COR-L47 (cell line): ENCODE results near the gene NOS1AP.

Experiments used
- DNase-seq: peaks from one replicate; lab custom pipeline; 2025; lab: John Stamatoyannopoulos, UW

NOS1AP gene

DNA sequence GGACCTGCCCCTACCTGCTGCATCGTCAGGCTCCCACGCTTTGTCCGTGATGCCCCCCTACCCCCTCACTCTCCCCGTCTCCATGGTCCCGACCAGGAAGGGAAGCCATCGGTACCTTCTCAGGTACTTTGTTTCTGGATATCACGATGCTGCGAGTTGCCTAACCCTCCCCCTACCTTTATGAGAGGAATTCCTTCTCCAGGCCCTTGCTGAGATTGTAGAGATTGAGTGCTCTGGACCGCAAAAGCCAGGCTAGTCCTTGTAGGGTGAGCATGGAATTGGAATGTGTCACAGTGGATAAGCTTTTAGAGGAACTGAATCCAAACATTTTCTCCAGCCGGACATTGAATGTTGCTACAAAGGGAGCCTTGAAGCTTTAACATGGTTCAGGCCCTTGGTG lies 298.3 kb downstream of the NOS1AP start:
- no peak for DNase-seq

DNA sequence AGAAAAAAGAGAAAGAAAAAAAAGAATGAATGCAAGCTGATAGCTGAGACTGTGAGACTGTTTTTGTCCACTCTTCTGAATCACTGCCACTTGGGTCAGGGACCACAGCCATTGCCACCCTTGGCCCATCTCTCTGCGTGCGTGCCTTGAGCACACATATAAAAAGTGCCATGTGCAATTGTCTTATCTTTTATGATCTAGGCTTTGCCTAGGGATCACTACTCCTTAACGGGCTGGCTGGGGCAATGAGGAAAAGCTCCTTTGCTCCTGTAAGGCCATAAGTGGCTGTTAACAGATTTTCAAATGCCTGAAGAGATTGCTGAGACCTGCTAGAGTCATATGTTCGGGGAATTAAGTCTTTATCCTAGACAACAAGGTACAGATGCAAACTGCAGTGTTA lies 299.0 kb downstream of the NOS1AP start:
- no peak for DNase-seq

- DNase-seq: no peak
Observed at GRCh38 chr1:162369571-162369970, 300.1 kb downstream of the NOS1AP start.

DNA sequence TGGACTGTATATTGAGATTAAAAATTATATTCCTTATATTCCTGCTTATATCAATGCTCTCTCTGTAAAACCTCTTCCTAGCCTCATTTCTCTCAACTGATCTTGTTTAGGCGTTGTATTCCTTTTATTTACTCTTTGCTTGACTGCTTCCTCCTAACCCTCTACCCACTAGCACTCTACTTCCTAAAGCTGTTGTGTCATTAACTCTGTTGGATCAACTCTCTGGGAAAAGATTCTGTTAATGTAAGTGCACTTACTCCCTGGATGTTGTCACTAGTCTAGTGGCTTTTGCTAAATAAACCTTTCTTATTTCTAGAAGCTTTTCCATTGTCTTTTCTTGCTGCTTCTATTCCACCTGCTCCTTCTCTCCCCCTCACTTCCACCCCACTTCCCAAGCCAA lies 300.7 kb downstream of the NOS1AP start:
- DNase-seq: no peak

DNA sequence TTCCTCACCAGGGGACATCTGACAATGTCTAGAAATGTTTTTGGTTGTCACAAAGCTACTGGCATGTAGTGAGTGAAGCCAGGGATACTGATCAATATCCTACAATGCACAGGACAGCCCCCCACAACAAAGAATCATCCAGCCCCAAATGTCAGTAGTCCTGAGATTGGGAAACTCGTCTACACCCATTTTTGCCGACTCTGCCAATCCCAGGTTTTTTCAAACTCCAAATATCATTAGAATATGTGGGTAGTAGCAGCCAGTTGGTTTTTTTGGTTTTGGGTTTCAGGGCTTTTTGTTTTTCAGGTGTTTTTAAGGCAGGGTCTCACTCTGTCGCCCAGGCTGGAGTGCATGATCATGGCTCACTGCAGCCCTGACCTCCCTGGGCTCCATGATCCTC lies 301.2 kb downstream of the NOS1AP start:
- no peak for DNase-seq

GRCh38 chr1:162371611-162372010 lies 302.1 kb downstream of the NOS1AP start:
- DNase-seq: no peak

- DNase-seq: no peak
Observed at GRCh38 chr1:162372159-162373071, 302.9 kb downstream of the NOS1AP start.

- no peak for DNase-seq
Observed at GRCh38 chr1:162373072-162373427, 303.6 kb downstream of the NOS1AP start.

DNA sequence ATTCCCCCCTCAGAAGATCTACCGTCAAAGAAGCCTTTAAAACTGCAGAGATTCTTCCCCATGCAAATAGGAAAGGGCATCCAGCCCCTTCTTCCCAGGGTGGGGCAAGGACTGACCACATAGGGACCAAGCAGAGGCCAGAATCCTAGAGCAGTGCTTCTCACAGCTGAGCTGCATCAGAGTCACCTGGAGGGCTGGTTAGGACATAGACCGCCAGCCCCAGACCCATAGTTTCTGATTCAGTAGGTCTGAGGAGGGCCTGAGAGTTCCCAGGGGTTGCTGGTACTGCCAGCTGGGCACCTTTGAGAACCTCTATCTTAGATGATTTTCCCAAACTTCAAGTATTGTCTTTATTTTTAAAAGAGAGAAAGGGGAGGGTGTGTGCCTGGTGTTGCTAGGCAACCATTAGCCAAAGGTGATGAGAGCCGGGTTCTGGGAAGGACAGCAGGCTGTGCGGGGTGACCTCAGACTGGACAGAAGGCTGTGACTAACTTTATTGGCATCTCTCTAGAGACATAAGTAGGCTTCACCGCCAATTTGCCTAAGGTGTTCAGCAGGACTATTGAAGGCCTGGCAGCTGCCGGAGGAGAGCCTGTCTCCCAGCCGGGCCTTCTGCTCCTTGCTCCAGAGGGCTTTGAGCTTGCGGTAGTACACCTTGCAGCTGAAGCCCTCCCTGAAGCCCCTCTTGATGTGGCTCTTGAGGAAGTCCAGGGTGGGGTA lies 304.2 kb downstream of the NOS1AP start:
- no peak for DNase-seq

GRCh38 chr1:162374406-162374805 lies 304.9 kb downstream of the NOS1AP start:
- DNase-seq: no peak

DNA sequence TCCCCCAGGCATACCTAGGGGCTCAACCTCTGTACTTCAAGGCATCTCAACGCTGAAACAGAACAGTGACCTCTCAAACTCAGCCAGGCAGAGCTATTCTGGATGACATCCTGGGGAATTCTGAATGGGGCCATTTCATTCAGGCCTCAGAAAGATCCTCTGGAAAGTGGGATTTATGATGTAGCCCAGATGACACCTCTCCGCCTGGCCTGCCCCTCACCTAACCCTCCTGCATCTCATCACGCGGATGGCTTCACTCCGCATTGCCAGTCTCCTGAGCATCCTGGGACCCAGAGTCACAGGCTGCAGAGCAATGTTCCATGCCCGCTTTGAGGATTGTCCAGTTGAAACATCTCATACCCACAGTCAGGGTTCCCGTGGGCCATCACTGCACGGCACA lies 306.0 kb downstream of the NOS1AP start:
- DNase-seq: no peak

DNA sequence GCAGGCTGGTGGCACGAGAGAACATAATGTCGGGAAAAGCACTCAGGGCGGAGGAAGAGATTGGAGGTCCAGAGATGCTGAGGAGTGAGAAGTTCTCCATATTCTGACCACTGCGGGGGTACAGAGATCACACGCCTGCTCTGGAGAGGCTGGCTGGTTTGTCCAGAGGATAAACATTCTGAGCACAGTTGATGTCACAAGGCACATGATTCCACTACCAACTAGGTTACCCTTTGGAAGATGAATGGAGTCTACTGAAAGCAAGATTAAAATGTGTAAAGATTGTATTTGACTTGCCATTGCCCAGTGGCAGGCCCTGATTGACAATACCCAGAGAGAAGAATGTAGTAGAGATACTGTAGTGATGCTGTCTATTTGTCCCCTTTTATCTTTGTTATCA lies 307.2 kb downstream of the NOS1AP start, which contains the start of gene SPATA46:
SPATA46 (minus strand) TSS at position 164 of the 400 bp plus-strand sequence; CDS start at position 100, 64 bp downstream.
- DNase-seq: no peak

DNA sequence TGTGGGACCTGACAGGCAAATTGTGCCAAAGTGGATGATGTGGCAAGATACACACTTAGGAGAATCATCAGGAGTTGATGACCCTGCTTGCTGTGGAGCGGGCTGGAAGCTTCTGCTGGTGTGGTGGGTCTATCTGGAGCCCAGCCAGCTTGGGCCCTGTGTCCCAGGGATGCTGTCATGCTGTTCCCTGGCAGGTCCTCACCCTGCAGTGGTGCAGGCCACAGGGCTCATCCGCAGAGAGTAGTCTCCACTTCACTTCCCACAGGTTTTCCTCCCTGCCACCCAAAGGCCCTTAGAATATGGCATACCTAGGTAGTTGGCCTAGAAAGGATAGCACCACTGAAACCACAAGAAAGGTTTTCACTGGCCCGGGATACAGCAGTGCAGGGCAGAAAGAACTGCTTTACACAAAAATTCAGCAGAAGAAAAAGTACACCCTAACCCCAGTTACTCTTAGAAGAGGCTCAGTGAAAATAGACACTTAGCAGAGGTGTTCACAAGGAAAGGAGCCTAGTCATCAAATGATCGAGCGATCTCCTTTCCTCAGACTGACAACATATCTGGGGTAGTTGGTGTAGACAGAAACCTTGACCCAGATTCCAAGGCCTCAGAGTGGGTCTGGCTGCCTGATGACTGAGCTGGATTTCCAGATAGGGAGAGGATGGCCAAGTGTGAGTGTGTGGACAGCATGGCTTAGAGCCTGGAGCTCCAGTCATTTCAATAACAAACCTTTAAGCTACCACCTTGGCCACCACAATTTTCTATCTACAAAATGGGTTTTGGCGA lies 310.8 kb downstream of the NOS1AP start:
- DNase-seq: no peak

GRCh38 chr1:162381383-162381782 lies 311.9 kb downstream of the NOS1AP start, which contains the start of gene C1orf226:
Gene C1orf226 (plus strand): TSS chr1:162381728. CDS start chr1:162381902, 174 bp downstream.
- DNase-seq: no peak

GRCh38 chr1:162381941-162382750 lies 312.7 kb downstream of the NOS1AP start:
- no peak for DNase-seq

DNA sequence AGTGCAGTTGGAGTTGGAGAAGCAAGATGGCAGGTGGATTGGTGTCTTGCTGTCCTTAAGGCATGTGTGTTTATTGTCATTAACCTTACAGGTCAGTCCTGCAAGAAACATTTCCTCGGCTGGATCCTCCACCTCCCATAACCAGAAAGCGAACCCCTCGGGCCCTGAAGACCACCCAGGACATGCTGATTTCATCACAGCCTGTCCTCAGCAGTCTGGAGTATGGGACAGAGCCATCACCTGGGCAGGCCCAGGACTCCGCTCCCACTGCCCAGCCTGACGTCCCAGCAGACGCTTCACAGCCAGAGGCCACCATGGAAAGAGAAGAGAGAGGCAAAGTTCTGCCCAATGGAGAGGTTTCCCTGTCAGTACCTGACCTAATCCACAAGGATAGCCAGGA lies 313.6 kb downstream of the NOS1AP start:
- no peak for DNase-seq

GRCh38 chr1:162383516-162383915 lies 314.0 kb downstream of the NOS1AP start:
- DNase-seq: no peak

DNA sequence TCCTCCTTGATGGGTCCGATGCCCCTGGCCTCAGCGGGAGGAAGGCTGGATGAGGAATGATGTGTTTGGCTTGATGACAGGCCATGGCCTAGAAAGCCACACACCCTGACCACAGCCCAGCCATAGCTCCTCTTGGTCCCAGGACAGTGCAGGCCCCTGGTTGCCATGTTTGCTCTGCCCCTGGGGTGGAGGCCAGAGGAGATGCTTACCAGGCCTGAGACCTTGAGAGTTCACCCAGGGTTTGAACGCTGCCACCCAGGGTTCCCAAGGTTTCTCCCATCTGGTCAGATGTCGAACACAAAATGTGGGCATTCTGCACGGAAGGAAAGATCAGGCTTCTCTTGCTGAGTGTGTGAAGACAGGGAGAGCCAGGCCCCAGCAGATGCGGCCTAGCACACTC lies 314.6 kb downstream of the NOS1AP start:
- no peak for DNase-seq

DNA sequence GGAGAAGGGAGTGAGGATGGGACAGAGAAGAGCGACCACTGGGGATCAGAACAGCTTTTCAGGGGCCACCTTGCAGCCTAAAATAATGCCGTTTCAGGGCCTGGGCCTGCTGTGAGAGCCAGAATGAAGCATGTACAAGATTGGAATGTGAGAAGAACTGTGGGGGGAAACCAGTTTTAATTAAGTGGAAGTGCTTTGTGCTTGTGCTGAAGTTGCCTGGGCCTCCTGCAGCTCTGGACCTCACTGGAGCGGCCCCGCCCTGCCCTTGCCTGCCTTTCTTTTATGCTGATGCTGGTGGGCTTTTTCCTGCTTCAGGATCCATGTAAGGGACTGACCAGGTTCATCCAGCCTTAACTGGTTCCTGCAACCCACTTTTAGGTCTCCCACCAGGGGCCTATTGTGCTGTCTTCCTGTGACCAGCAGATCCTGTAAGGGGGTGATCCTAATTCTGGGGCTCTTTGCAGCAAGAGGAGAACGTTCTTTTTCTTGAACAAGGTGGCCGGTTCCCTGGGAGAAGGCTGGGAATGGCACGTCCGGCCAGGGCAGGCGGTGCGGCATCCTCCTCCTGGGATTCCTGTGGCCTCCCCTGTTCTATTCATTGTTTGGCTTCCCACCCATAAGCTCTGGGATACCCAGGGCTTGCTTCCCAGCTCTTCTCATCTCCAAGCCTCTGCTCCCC lies 315.2 kb downstream of the NOS1AP start:
- no peak for DNase-seq

DNA sequence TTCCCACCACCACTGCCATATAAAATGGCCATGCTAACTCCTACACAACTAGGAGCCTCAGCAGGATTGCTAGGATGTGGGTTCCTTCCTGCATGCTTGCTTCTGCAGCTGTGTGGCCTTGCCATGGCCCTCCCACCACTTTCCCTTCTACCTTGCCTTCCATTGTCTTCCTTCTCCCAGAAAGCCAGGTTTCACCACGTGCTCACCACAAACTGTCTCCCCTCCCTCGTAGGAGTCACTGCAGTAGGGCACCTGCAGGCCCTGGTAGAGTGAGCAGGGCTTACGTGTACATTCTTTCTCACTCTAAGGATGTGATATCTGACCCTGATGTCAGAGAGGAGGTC lies 315.8 kb downstream of the NOS1AP start:
- DNase-seq: no peak

DNA sequence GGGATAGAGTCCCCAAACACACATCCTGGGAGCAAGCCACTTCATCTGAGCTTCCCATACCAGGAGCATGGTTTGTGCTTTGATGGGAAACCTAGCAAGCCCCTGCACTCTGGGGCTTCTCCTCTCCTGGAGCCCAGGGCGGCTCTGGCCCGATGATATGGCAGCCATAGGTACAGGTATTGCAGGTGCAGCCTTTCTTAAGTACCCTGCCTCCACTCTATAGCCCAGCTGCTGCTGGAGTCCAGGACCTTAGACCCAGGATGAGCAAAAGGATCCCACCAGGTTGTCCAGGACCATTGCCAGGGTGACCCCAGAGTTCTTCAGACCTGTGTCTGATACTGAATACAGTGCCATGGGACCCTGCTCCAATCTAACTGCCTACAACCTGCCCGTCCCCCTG lies 316.2 kb downstream of the NOS1AP start:
- no peak for DNase-seq
